DMS 273 (cell line): ENCODE data around the gene PDRG1.

Experiments used
- DNase-seq: peaks from one replicate; lab custom pipeline; 2025; ENCODE audit not compliant: unreplicated experiment; lab: John Stamatoyannopoulos, UW

The PDRG1 gene

DNA sequence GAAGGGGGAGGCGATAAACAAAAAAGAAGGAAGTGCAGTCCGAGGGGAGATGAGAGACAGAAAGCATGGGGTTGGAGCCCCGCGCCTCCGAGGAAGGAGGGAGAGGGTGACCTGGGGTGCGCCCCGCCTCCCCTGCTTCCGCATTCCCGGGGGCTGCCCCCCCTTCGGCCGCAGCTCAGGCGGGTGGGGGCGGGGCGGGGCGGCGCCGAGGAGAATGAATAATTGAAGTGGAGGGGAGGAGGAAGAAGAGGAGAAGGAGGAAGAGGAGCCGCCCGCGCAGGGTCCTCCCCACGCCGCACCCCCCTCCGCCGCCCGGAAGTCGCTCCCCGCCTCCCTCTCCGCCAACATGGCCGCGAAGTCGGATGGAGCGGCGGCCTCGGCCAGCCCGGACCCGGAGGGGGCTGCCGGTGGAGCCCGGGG is 16.0 kb upstream of the PDRG1 start, which contains the start of gene XKR7:
Gene XKR7, plus strand, starts transcription at position 322 of the 420 bp plus-strand sequence. Its CDS starts 25 bp downstream, at position 347.
- DNase-seq: peak; percentile 46

DNA sequence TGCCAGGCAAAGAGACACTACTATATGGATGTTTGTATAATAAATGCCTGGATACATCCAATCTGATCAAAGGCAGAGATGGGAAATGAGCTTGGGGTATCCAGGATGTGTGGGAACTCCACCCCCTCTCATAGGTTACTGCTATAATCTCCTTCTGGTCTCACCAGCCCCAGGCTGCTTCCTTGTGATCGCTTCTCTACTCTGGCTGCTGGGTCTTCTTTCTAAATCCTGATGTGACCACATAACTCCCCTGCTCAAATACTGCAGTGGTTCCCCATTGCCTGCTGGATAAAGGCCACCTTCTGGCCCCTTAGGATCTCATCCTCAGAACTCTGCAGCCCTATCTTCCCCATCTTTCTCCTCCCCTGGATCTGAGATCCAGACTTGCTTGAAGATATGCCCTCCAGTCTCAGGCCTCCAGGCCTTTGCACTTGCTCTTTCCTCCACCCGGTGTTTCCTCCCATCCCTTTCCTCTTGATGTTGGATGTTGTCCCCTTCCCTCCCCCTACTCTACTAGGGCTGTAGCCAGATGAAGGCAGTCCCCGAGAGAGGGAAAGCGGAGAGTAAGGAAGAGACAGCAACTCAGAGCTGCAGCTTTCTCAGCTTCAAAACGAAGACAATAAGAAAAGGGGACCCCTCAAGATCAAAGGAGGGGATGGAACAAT is 15.3 kb upstream of the PDRG1 start:
- no peak for DNase-seq

DNA sequence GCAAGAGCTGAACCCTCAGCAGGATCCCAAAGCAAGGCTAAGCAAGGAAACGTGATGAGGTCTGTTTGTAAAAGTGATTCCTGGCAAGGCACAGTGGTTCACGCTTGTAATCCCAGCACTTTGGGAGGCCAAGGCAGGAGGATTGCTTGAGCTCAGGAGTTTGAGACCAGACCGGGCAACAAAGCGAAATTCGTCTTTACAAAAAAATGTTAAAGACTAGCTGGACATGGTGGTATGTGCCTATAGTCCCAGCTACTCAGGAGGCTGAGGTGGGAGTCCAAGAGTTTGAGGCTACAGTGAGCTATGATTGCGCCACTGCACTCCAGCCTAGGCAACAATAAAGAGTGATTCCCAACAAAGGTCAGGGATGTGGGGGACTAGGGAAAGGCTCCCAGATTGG is 12.0 kb upstream of the PDRG1 start:
- peak; percentile 37 for DNase-seq

DNA sequence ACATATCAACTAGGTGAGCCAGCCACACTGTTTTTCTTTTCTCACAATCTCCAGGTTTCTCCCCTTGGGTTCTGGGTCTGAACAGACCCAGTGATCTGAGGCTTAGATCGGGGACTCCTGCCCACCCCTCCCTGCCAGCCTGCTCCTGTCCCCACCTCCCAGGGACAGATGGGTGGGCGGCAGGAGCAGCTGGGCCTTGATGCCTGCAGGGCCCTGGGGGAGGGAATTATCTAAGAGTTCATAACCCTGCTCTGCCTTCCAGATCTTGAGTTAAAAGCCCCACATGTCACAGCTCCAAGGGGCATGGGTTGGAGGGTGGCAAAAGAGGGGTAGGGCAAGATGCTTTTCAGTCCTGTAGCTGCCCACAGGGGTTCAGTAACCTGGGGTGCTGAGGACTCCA is 10.9 kb upstream of the PDRG1 start:
- DNase-seq: peak; percentile 94

DNA sequence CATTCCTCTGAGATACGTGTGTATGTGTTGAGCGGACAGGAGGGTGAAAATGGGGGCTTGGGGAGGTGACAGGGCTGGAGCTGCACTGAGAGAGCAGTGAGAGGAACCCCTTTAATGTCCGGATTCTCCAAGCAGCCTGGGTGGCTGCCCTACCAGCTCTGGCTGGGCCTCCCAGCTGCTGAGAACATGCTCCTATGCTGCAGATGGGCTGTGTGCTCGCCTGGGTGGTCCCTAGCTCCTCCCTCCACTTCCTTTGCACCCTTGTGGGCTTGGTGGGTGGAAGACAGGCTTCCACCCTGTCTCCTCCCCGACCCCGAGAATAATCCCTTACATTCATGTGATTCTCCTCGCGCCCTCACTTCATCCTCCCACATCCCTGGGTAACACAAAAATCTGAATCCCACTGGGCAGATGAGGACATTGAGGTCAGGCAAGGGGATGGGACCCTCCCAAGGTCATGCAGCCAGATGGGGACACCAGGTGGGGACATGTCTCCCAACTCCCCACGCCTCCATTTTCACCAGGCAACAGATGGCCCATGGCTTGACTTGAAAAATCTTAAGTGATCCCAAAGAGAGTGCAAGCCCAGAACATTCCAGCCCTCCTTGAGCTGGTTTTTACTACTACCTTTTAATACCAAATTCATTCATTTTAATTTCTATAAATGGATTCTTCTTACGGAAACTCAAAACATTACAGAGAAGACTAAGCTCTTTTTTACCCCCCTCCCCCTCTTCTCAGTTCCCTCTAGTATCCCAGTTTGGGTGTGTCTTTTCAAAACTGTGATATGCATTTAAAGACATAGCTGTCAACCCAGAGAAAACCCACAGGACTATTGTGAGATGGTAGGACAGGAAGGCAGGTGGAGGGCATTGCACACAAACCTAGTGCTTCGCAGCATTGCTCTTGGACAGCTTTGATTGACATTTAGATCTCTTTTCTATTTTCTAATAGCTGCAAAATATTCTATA is 5.0 kb upstream of the PDRG1 start:
- peak; percentile 90 for DNase-seq

DNA sequence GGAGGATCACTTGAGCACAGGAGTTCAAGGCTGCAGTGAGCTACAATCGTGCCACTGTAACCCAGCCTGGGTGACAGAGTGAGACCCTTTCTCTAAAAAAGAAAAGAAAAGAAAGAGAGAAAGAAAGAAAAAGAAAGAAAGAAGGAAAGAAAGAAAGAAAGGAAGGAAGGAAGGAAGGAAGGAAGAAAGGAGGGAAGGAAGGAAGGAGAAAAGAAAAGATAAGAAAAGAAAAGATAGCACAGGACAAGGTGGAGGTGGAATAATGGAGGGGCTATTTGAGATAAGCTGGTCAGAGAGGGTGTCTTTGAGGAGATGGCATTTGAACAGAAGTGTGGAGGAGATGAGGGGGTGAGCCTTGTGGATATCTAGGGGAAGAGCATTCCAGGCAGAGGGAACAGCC is 2.7 kb upstream of the PDRG1 start:
- DNase-seq: no peak

DNA sequence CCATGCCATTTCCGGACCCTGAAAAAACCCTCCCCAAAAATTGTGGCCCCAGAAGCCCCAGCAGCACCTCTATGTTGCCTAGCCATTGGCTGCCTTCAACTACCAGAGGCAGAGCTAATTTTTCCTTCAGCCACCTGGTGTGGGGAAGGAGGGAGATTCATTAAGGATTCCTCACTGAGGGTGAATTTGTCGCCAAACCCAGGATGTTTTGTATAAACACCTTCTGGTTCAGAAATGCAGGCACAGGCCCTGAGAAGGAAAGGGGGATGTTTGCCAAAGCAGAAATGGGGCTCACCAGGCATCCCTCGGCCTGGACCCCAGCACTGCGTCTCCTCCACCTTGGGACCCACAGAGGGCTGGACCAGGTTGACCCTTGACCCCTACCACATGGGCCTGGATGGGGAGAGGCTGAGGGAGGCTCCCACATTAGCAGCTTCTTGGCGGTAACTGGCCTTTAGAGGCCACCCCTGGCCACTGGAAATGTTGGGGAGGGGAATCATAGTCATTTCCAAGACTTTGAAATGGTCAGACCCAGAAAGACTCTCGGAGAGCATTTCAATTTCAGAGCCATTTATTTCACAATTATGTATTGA is 1.8 kb upstream of the PDRG1 start:
- DNase-seq: peak; percentile 55

DNA sequence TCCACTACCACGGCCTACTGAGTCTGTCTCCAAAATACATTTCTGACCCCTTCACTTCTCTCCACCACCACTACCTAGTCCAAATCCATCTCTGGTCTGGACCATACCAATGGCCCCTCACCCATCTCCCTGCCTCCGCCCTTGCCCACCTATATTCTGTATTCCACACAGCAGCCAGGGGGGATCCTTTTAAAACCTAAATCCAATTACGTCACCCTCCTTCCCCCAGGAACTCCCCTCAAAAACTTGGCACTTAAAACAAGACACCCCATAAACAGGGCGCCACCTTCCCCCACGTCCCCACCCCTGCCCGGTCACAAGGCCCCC is 680 bp downstream of the PDRG1 start:
- no peak for DNase-seq

DNA sequence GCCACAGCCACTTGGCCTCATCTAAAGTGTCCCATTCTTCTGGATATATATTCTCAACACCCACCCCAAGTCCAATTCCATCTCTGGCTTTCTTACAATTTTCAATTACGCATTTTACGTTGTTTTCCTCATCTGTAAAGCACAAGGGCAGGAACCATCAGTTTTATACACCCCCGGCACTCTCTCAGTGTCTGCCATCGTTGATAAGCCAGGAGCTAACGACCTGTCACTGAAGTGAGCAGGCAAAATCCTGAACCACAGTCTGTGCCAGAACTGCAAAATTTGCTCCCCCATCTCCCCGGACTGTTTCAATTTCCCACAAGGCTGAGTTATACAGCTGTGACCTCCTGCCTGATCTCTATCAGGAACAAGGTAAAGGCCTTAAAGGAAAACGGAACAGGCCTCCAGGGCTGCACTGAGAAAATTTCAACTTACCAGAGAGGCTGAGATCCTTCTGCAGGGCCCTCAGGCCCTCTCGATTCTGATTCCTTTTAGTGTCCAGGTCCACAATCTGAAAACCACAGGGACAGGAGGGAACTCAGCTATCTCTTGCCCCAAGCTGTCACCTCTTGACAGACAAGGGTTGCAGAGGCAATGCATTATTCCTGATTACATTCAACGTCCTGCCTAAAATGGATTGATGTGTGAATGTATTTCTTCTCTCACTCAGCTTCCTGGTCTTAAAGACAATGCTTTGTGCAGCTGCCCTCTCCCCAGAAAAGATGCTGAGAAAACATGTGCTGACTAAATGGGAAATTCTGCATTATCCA is 1.8 kb downstream of the PDRG1 start:
- DNase-seq: no peak

DNA sequence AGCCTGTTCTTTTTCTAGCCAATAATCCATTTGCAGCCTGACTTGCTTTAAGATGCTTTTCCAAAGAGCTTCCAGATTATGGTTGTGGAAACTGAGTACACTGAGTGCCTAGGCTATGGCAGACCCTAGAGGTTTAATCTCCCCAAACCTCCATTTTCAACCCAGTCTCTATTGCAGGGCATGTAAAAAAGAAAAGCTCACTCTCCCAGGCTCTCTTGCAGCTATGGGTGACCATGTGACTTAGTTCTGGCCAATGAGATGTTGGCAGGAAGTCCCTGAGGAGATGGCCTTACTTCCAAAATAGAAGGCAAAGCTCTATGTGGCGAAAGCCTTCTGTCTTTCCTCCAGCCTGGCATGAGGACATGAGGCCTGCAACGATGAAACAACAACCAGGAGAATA is 3.8 kb downstream of the PDRG1 start:
- peak; percentile 14 for DNase-seq

DNA sequence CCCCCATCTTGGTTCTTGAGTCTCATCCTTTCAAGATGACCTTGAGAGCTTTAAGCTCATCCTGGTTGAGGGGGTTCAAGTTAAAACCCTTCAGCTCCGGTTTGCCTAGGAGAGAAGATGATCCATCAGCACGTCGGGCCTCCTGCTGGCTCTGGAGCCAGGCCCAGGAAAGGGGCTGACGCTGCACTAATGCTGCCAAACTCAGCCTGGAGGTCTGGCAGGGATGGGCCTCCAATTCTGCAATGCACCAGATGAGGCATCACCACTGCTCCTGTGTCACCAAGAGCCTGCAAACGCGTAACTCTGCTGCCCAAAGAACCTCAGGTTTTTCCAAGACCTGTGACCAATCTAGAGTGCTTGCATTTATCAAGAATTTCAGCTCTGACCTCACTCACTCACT is 6.1 kb downstream of the PDRG1 start:
- DNase-seq: peak; percentile 62

DNA sequence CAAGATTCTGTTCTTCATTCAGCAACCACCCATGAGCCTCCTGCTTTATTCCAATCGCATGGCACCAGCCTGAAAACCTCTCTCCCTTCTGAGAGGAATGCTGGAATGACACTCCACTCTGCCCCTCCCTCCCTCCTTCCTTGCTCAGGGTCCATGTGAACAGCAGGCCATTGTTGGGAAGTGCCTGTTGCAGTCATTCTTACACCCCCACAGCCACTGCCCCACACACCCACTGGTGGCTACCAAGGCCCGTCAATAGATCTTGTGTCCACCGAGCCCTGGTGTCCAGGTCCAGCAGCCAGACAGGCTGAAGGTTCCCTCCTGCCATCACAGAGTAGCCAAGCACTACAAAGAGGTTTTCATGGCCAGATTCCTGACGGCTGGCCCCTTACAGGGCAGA is 6.5 kb downstream of the PDRG1 start:
- DNase-seq: no peak

DNA sequence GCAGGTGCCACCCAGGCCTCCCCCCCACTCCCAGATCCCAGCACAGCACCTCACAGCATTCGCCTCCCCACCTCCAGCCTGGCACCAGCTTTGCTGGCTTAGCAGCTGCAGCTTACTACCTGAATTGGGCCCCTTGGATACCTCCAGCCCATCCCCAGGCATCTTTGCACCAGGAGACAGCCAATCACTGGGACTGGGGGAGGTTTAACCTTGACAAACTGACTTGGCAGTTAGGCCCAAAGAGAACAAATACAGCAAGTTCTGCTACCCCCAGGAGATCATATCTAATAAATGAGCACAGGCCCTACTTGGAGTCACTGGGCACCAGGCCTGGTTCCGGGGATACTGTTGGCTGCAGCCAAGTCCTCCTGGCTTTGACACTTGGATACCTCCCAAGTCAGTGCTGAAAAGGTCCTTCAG is 8.8 kb downstream of the PDRG1 start:
- DNase-seq: peak; percentile 34

DNA sequence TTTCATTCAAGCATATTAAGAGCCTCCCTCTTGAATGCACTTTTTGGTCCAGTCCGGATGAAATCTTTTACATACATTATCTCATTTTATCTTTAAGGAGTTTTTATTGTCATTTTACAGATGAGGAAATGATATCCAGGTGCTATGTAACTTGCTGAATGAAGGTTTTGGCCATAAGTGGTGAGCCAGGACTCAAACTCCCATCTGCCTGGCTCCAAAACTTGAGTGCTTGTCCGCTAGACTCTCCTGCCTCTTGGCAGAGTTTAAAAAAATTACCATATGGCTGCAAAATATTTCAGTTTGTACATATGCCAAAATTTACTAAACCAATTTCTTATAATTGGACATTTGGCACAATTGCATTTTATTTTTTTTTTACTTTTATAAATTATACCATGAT is 12.2 kb downstream of the PDRG1 start:
- DNase-seq: peak; percentile 20

DNA sequence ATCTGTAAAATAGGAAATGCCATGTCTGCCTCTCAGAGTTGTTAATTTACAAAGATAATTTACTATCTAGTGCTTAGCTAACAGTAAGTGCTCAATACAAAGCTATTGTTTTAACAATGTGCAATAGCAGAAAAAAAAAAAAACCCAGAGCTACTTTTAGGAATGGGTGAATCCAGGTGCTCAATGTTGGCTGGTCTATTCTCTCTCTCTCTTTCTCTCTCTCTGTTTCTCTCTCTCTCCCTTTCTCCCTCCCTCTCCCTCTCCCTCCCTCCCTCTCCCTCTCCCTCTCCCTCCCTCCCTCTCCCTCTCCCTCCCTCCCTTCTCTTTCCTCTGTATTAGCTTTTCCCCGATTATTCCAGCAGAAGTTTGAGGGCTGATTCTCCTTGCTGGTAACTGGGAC is 14.0 kb downstream of the PDRG1 start:
- DNase-seq: no peak

DNA sequence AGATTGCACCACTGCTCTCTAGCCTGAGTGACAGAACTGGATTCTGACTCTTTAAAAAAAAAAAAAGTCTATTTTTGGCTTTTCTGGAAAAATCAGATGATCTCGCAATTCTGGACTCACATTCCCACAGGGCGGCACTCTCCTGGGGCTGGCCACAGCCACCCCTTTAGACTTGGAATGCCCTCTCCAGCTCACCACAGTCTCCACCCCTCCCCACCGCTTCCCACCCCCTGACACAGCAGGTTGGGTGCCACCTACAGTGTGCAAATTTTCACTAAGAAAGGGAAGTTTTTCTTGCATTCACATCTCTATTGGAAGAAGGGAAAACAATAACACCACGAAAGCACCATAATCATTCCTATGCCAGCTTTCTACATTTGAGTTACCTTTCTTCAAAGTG is 15.4 kb downstream of the PDRG1 start:
- DNase-seq: no peak

DNA sequence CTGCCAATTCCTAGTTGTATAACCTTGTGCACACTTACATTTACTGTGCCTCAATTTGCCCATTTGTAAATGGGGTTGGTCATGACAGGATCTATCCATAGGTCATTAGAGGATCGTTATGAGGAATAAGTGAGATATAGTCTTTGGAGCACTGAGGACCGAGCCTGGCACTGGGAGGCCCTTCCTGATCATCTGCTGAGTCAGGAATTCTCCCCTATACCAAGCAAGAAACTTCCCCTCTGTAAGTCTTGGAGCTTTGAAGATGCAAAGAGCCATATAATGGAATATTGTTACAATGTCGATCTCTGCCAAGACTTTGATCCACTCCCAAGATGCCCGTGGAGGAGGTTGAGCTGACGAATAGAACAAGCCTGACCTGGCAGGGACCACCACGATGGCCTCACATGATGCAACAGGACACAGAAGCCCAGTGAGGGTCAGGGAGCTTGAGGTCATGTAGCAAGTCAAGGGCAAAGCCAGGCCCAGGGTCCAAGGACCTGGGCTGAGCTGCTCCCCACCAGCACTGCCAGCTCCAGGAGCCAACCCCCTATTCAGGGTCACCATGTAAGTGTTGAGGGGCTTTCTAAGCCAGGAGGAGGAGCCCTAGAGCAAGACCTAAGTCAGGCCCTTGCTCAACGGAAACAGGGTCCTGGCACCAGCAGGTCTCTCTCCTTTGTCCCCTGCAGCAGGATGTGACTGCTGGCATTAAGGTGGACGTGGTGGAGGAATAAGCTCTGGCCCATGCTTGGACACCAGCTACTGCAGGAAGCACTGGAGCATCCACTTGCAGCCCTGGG is 16.7 kb downstream of the PDRG1 start:
- DNase-seq: peak; percentile 40

DNA sequence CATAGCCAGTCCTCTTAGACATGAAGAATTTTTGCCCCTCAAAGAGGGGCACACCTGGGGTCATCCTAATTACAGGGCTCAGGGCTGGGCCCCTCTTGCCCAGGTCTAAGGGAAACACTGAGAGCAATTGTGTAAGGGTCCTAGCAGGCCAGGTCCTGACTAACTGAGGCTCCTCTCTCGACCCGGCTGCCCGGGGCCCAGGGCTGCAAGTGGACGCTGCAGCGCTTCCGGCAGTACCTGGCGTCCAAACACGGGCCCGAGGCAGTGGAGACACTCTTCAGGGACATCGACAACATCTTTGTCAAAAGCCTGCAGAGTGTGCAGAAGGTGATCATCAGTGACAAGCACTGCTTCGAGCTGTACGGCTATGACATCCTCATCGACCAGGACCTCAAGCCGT is 17.4 kb downstream of the PDRG1 start:
- DNase-seq: no peak

DNA sequence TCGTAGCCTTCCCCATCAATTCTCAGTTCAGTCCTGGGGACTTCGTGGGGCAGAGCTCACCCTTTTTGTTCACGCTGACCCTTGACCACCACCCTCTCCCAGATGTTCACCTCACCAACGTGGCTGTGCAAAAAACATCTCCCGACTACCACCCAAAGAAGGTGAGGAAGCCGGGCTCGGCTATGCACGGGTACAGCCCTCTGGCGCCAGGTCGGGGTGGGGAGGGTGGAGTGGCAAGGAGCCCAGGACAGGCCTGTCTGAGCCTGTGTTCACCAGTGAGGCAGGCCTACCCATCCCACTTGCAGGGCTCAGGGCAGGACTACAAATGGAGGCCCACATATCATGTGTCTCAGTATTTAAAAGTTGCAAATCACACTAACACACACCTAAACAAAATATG is 18.1 kb downstream of the PDRG1 start:
- DNase-seq: peak; percentile 44

DNA sequence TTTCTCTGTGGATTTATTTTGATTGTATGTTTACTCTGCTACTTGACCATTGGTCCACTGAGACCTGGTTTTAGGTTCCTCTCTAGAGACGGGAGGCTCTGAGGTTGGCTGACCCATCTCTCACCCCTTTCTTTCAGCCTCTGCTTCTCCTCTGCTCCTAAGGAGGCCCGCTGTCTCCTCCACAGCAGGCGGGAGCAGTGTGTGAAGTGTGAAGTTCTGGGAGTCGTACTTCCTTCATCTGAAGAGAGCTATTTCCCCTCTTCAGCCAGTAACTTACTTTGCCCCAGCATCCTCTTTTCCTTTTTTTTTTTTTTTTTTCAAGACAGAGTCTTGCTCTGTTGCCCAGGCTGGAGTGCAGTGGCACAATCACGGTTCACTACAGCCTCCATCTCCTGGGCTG is 21.1 kb downstream of the PDRG1 start:
- no peak for DNase-seq
